ENCODE results near the gene DCDC1. TPM values are rescaled to one million over a fixed set of nuclear protein-coding genes. Genes with fewer than 3 reads are reported as not detected.

The DCDC1 gene
- total RNA-seq, 1 experiment from 2014 or later, result 2.2 TPM

GRCh38 chr11:31214372-31214771 is 155.2 kb downstream of the DCDC1 start:
- ChIA-PET CTCF (no interaction called here), POLR2A (ENCODE audit: unreplicated experiment) (no interaction called here)
- no peak overlapping the region for H2AFZ ChIP-seq
- H3F3A ChIP-seq (ENCODE audit: insufficient read depth, low read depth), result no peaks in the 10 kb centered on the region
- H3K27me3 ChIP-seq (ENCODE audit: insufficient read depth, low read depth), result no peaks in the 10 kb centered on the region
- H3K79me2 ChIP-seq (ENCODE audit: low read depth), result no peaks in the 10 kb centered on the region
- H3K27ac ChIP-seq, result no peak overlapping the region
- no peaks in the 10 kb centered on the region for H3K9me2 ChIP-seq (ENCODE audit: insufficient read depth)
- DNase-seq, result no peak
- H3K9me3 ChIP-seq (ENCODE audit: insufficient read depth, low read depth), result no peaks in the 10 kb centered on the region
- H3K36me3 ChIP-seq (ENCODE audit: low read depth), result no peaks in the 10 kb centered on the region
- no TSS peak for BruUV-seq (replicated peaks)
- no peak overlapping the region for H3K4me2 ChIP-seq
- no peak for TF ChIP-seq CTCF (conservative IDR thresholded peaks at IDR 0.05)
- no peak for TF ChIP-seq EZH2 (IDR thresholded peaks at IDR 0.05; ENCODE audit: low read depth)
- H3K4me1 ChIP-seq (replicated peaks; ENCODE audit: insufficient read depth), result no peaks in the 10 kb centered on the region
- H4K20me1 ChIP-seq (ENCODE audit: insufficient read depth), result no peaks in the 10 kb centered on the region
- intact Hi-C loops (cut with micrococcal nuclease; ENCODE audit: unreplicated experiment), result no loop called here
- H3K4me3 ChIP-seq, result no peak overlapping the region

GRCh38 chr11:31199378-31199777 is 170.2 kb downstream of the DCDC1 start:
- ChIA-PET POLR2A (ENCODE audit: unreplicated experiment) (no interaction called here), CTCF (no interaction called here)
- no peaks in the 10 kb centered on the region for H3K27me3 ChIP-seq (ENCODE audit: insufficient read depth, low read depth)
- no peaks in the 10 kb centered on the region for H3F3A ChIP-seq (ENCODE audit: insufficient read depth, low read depth)
- DNase-seq, result no peak
- no peak overlapping the region for H3K27ac ChIP-seq
- H2AFZ ChIP-seq, result no peak overlapping the region
- intact Hi-C loops (cut with micrococcal nuclease; ENCODE audit: unreplicated experiment), result no loop called here
- no peak for TF ChIP-seq CTCF (conservative IDR thresholded peaks at IDR 0.05)
- no peak for TF ChIP-seq EZH2 (IDR thresholded peaks at IDR 0.05; ENCODE audit: low read depth)
- no peak overlapping the region for H3K4me3 ChIP-seq
- H3K9me2 ChIP-seq (ENCODE audit: insufficient read depth), result no peaks in the 10 kb centered on the region
- no peaks in the 10 kb centered on the region for H3K36me3 ChIP-seq (ENCODE audit: low read depth)
- H4K20me1 ChIP-seq (ENCODE audit: insufficient read depth), result no peaks in the 10 kb centered on the region
- no peak overlapping the region for H3K4me2 ChIP-seq
- no peaks in the 10 kb centered on the region for H3K4me1 ChIP-seq (replicated peaks; ENCODE audit: insufficient read depth)
- no TSS peak for BruUV-seq (replicated peaks)
- H3K9me3 ChIP-seq (ENCODE audit: insufficient read depth, low read depth), result no peaks in the 10 kb centered on the region
- no peaks in the 10 kb centered on the region for H3K79me2 ChIP-seq (ENCODE audit: low read depth)

- Histone ChIP-seq H3K4me2 (no peak overlapping the region), H3K9me3 (ENCODE audit: insufficient read depth, low read depth) (no peaks in the 10 kb centered on the region), H3K27me3 (ENCODE audit: insufficient read depth, low read depth) (no peaks in the 10 kb centered on the region), H3F3A (ENCODE audit: insufficient read depth, low read depth) (no peaks in the 10 kb centered on the region), H4K20me1 (ENCODE audit: insufficient read depth) (no peaks in the 10 kb centered on the region), H3K9me2 (ENCODE audit: insufficient read depth) (no peaks in the 10 kb centered on the region; the same call in none of the 2 replicates), H3K4me1 (replicated peaks; ENCODE audit: insufficient read depth) (no peaks in the 10 kb centered on the region), H3K4me3 (no peak overlapping the region), H3K79me2 (ENCODE audit: low read depth) (no peaks in the 10 kb centered on the region), H3K27ac (no peak overlapping the region), H3K36me3 (ENCODE audit: low read depth) (no peaks in the 10 kb centered on the region), H2AFZ (no peak overlapping the region)
- intact Hi-C loops (cut with micrococcal nuclease; ENCODE audit: unreplicated experiment), result no loop called here
- TF ChIP-seq CTCF (conservative IDR thresholded peaks at IDR 0.05) (no peak), EZH2 (IDR thresholded peaks at IDR 0.05; ENCODE audit: low read depth) (no peak)
- no peak for DNase-seq
- CTCF ChIA-PET, result no interaction called here
- no TSS peak for BruUV-seq (replicated peaks)
- POLR2A ChIA-PET (ENCODE audit: unreplicated experiment), result no interaction called here
Observed at GRCh38 chr11:31173926-31174680, 195.4 kb downstream of the DCDC1 start.
